Forelimb muscle (tissue), 1 donor: ENCODE results near the gene LRRC47. TPM values are rescaled to one million over a fixed set of nuclear protein-coding genes. Genes with fewer than 3 reads are reported as not detected.
"Not testable (repeated sequence)": the region's sequence is repeated elsewhere in the genome, so short reads cannot be mapped to it uniquely, and the experiment has no call there.

ENCODE experiments used
- DNase-seq: peaks from one replicate; pipeline ENCODE4 v3.0.0-alpha.2; 2013; ENCODE audit warnings: low read depth
- polyA plus RNA-seq: library from polyadenylated mRNA; unstranded; fragments of 120-200 nt; gene quantifications from one replicate; pipeline ENCODE4 v1.2.1, GENCODE V29; 2013; ENCODE audit not compliant: insufficient read length

LRRC47 gene
- polyA plus RNA-seq, 1 donor = 49.1 TPM

GRCh38 chr1:3816331-3817137 lies 20.2 kb upstream of the LRRC47 start:
- no peak for DNase-seq

GRCh38 chr1:3814771-3815561 lies 18.7 kb upstream of the LRRC47 start:
- DNase-seq = no peak

GRCh38 chr1:3814065-3814464 lies 17.8 kb upstream of the LRRC47 start:
- DNase-seq = no peak

- no peak for DNase-seq
Observed at GRCh38 chr1:3811595-3811911, 15.3 kb upstream of the LRRC47 start.

- not testable (repeated sequence) for DNase-seq
Observed at GRCh38 chr1:3810149-3810761, 14.0 kb upstream of the LRRC47 start.

GRCh38 chr1:3809680-3810079 lies 13.4 kb upstream of the LRRC47 start:
- DNase-seq = no peak

- no peak for DNase-seq
Observed at GRCh38 chr1:3807769-3808168, 11.5 kb upstream of the LRRC47 start.

- DNase-seq = no peak
Observed at GRCh38 chr1:3805038-3805437, 8.7 kb upstream of the LRRC47 start.

- DNase-seq = not testable (repeated sequence)
Observed at GRCh38 chr1:3804627-3804944, 8.3 kb upstream of the LRRC47 start.

GRCh38 chr1:3803905-3804626 lies 7.8 kb upstream of the LRRC47 start:
- DNase-seq = no peak

- DNase-seq = not testable (repeated sequence)
Observed at GRCh38 chr1:3800795-3801194, 4.5 kb upstream of the LRRC47 start.

GRCh38 chr1:3799976-3800685 lies 3.8 kb upstream of the LRRC47 start:
- DNase-seq = no peak

- DNase-seq = no peak
Observed at GRCh38 chr1:3795453-3796214, 664 bp downstream of the LRRC47 start.

- DNase-seq = no peak
Observed at GRCh38 chr1:3790952-3791351, 5.3 kb downstream of the LRRC47 start.

GRCh38 chr1:3790500-3790923 lies 5.8 kb downstream of the LRRC47 start:
- no peak for DNase-seq

- DNase-seq = no peak
Observed at GRCh38 chr1:3789421-3790300, 6.6 kb downstream of the LRRC47 start.

GRCh38 chr1:3788756-3789420 lies 7.4 kb downstream of the LRRC47 start:
- no peak for DNase-seq

GRCh38 chr1:3787745-3788605 lies 8.3 kb downstream of the LRRC47 start:
- DNase-seq = no peak
